Measurements from ENCODE around the gene LRRC4C.
"Not testable (repeated sequence)": the region's sequence is repeated elsewhere in the genome, so short reads cannot be mapped to it uniquely, and the experiment has no call there.

The LRRC4C gene

DNA sequence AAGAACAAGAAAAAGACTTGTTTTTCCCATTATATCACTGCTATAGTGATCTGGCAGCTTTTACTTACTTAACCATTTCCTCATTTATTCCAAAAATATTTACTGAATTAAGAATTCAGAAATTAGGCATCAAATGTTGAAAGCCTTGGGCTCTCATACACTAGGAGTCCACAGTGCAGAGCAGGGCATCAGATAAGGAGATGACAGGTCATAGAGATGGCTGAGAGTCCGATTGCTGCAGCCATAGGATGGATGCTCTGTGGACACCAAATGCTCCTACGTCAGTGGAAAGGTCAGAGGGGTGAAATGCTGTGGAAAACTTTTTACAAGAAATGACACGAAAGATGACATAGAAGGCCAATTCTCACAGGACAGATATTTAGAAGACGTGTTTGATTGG, 771.1 kb downstream of the LRRC4C start:
- DNase-seq (ENCODE audit: low spot score): no peak

DNA sequence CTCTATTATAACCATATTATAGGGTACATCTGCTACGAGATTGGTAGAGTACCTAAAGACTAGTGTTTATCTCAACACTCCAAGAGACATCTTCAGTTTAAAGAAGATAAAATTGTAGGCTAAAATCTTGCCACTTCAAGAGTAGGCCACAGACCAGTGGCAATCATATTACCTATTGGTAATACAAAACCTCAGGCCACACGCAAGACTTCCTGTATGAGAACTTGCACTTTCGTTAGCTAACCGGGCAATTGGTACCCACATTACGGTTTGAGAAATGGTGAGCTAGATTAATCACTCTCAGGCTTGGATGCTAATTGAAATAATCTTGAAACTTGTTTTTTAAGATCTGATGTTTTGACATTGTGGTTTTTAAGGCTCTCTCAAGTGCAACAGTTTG, 772.7 kb downstream of the LRRC4C start:
- DNase-seq (ENCODE audit: low spot score): no peak

DNA sequence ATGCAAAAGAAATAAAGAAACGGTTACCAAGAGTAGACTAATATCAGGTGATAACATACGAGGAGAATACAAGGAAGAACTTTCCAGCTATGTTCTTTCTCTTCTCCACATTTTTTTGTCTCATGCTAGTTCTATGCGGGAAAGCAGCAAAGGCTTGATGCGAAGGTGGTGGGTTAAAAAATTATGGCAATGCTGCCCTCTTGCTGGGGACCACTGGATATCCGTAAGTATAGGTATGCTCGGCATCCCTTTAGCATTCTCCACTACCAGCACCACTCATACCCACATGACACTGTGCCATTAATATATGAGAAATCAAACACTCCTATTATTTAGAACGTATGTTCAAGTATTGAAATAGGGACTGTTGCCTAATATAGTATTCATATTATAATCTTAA, 776.4 kb downstream of the LRRC4C start:
- DNase-seq (ENCODE audit: low spot score): no peak

DNA sequence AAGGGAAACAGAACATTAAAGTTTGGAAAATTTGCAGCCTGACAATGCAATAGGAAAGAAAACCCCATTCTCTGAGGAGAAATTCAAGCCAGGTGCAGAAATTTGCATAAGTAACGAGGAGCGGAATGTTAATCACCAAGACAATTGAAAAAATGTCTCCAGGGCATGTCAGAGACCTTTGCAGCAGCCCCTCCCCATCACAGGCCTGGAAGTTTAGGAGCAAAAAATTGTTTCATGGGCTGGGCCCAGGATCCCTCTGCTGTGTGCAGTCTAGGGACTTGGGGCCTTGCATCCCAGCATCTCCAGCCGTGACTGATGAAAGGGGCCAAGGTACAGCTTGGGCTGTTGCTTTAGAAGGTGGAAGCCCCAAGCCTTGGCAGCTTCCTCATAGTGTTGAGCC, 780.2 kb downstream of the LRRC4C start:
- no peak for DNase-seq (ENCODE audit: low spot score)

DNA sequence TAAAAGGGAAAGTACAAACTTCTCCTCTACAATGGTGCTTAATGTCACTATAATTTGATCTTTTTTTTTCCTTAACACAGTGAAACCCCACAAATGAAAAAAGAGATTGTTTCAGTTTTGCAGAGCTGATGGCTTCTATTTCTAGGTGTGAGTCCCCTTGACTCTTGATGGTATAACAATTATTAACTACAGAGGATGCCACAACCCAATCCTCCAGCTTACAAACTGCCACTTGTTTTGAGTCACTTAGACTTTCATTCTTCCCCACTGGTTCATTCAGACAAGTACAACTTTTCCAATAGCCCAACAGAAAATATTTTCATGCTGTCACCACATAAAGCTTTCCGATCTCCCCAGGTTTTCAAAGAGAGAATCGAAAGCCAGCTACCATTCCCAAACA, 812.2 kb downstream of the LRRC4C start:
- DNase-seq (ENCODE audit: low spot score): no peak

DNA sequence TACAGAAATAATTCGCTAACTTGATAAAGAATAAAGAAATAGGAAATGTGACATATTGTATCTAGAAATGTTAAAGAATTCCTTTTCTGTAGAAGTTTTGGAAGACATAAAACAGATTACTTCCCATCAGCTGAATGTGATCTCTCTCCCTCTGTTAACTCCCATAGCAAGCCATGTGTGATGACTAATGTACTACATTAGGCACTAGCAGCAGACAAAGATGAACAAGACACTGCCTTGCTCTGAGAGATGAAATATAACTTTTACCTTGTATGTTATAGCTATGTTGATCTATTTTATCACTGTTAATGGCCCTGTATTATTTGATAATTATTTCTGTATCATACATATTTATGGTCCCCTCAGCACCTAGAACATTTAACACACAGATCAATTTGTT, 817.2 kb downstream of the LRRC4C start:
- no peak for DNase-seq (ENCODE audit: low spot score)

DNA sequence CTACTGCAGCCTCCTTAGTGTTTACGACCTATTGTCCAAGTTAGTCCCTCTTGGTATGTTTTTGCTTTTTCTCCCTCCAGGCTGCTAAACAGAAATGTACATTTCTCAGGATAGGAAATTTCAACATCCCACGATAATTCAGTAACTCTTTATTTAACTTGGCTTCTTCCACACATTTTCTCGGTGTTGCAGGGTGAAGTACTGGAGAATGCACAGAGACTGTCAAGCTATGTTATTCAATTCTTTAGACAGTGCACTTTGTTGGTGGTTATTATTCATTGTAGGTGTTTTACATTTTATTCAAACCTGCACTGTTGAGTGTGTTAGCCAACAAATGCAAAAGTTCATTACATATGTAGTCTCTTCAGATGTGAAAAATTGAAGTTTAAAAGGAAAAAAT, 839.8 kb downstream of the LRRC4C start:
- DNase-seq (ENCODE audit: low spot score): no peak

DNA sequence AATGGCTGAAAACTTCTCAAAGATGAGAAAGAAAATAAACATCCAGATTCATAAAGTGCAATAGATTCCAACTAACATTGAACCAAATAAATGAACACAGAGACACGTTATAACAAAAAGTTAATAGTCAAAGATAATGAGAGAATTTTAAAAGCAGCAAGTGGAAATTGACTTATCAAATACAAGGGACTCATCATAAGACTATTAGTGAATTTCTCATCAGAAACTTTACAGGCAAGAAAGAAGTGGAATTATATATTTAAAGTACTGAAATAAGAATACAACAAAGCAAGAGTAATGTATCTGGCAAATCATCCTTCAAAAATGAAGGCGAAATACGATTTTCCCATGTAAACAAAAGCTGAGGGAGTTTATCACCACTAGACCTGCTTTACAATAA, 852.7 kb downstream of the LRRC4C start:
- DNase-seq (ENCODE audit: low spot score): no peak

DNA sequence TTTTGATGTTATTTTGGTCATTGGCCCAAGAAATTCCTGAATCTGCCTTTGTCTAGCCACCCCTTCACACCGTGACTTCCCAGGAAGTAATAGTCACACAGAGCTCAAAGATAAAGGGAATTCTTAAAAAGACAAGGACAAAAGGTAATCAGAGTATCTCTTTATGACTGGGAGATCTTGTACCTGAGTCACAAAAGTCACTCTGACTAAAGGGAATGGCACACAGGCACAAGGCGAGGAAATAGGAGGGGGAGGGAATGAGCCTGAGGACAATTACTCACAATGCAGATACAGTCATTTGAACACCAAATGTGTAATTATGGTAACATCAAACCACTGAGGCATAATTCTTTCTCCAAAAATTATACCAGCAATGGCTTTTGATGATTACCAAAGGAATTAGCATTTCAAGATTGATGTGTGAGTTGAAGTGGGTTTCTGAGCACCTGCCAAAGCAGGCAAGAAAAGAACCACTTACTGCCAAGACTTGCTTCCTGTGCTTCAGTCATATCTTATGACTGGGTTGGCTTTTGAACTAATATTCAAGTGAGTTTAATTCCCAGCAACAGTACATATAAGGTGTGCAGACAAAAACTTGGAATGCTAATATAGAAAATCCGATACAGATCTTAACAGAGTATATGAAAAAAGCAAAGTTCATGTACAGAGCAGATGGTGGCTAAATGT, 856.4 kb downstream of the LRRC4C start:
- DNase-seq (ENCODE audit: low spot score): no peak

DNA sequence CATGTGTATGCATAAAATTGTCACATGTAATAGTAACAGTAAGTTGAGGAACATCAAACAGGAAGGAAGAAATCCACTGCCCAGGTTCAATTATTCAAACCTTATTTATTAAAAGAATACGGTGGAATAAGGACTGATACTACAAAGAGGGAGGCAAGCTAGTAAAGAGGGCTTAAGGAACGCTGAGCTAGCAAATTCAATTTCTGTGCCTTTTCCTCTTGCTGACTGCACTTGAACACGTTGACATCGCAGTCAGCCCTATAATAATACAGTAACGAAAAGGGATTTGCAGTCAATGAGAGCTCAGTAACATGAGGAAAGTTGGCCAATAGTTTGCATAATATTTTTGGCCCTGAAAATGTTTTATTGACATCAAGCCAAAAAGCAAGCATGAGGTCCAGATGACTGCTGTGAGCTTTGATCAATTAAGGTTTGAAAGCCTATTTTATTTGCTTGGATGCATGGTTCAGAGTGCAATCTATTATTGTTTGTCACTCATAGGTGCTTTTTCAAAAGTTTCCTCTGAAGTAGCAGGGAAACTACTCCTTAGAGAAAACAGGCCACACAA, 861.8 kb downstream of the LRRC4C start:
- DNase-seq (ENCODE audit: low spot score): no peak

DNA sequence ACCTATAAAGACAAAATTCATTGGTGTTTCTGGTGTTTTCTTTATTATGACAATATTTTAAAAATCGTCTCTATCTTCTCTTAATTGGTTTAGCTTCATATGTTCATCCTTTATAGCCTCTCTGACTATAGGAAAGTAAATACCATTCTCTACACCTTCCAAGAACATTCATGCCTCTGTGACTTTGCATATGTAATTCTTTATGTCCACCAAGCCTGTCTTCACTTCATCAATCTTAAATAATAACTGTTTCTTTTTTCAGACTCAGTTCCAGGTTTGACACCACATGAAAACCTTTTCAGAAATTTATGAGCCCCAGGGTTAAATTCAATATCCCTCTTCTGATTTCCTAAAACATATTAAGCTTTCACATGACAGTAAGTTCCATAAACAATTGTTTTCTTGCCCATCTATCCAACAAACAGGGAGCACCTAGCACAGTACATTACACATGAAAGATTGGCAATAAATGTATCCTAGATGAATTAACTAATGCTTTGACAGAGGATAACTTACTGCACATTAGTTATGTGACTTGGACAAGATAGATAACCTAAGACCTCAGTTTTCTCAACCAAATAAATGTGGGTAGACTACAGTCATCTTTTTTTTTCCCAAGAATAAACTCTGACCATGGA, 886.1 kb downstream of the LRRC4C start:
- DNase-seq (ENCODE audit: low spot score): no peak

DNA sequence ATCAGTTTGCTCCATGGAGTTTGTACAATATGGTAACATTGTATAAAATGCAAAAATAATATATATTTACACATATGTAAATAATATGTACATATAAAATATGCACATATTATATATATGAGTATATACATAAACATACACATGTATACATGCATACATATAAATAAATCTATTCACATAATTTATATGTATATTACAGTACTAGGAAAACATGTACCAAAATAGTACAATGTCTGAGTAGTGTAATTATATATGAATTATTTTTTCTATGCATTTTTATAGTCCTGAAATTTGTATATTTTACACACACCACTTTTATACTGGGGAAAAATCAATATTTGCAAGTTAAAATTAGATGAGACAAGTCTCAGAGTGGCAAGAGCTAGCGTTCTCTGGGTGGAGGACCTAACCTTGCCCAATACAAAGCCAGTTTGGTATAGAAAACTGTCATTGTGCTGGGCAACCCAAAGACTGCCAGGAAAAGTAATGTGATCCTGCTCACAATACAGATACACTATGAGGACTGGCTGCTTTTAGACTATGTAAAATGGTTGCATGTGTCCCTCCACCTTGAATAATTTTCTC, 889.4 kb downstream of the LRRC4C start:
- DNase-seq (ENCODE audit: low spot score): no peak

DNA sequence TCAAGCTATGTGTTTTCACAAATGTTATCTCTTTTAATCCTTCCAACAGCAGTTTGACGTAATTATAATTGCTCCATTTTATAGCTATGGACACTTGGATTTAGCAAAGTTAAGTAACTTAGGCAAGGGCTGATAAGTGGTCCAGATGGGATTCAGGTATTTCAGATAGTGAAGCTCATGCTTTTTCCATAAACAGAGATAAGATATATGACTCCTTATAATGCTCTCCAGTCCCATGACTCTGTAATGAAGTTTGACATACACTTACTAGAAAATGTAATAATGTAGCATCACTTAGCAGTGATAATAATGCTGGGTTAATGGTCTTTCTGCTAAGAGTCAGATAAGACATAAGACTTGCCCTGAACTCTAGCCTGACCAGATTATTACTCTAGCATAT, 892.1 kb downstream of the LRRC4C start:
- DNase-seq (ENCODE audit: low spot score): no peak

DNA sequence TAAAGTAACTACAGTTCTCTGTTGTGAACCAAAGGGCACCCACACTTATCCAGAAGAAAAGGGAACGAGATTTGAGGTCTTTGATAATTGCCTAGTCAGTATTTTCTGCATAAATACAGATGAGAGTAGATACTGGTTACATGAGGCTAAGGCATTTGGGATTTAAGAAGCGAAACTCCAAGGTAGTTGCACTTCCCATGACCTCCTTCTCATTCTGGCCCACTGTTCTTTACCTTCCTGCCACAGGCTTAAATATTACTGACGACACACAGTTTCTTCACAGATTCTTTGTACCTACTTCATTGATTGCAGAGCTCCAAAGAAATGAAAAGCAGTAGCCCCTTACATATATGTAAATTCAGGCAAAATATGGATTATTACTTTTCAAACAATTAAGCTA, 915.3 kb downstream of the LRRC4C start:
- no peak for DNase-seq (ENCODE audit: low spot score)

DNA sequence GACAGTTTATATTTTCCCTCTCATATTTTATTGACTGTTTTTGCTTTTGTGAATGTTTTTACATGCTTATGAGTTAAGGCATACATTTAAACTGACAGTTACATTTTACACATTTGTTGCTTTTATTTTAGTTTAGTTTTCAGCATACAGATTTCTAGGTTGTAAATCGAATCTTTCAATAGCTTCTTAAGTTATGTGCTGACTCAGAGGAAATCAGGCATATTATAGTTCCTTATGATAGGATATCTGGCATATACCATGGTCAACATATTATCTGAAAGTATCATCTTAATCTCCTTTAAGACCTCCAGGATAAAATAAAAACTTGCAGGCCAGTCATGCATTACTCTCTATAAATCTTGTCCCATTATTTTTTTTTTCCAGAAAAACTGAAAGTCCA, 916.6 kb downstream of the LRRC4C start:
- DNase-seq (ENCODE audit: low spot score): no peak

DNA sequence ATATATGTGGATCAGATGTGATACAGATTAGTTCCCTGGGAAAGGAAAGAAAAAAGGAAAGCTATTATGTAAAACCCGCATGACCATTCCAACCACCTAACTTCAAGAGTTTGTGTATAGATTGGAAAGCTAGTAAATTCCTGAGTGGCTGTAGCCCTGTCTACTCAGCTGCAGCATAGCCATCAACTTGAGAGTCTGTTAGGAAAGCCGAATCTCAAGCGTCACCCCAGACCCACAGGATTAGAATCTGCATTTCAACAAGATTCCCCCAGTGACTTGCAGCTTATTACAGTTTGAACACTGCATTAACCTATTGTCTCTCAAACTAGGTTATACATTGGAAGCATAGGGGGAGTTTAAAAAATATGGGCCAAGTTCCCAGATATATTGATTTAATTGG, 921.7 kb downstream of the LRRC4C start:
- no peak for DNase-seq (ENCODE audit: low spot score)

DNA sequence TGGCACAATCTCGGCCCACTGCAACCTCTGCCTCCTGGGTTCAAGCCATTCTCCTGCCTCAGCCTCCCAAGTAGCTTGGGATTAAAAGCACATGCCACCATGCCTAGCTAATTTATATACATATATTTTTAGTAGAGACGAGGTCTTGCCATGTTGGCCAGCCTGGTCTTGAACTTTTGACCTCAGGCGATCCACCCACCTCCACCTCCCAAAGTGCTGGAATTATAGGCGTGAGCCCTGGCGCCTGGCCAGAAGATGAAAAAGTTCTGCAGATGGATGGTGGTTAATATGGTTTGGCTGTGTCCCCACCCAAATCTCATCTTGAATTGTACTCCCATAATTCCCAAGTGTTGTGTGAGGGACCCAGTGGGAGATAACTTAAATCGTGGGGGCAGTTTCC, 937.4 kb downstream of the LRRC4C start:
- not testable (repeated sequence) for DNase-seq (ENCODE audit: low spot score)

DNA sequence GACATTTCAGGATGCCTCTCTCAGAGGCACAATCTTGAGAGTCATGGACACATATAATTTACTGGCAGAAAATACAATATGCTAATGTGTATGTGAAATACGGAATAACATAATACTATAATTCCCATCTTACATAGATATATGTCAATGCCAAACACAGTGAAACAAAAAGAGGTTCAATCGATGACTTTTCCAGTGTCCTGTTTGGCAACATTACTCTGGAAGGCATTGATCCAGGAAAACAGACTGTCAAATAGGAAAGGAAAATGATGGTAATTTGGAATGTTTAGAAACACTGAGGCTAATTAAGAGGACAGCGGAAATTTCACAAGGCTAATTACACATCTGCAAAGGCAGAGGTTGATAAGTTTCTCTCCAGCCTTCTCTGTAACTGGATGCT, 942.3 kb downstream of the LRRC4C start:
- DNase-seq (ENCODE audit: low spot score): no peak

DNA sequence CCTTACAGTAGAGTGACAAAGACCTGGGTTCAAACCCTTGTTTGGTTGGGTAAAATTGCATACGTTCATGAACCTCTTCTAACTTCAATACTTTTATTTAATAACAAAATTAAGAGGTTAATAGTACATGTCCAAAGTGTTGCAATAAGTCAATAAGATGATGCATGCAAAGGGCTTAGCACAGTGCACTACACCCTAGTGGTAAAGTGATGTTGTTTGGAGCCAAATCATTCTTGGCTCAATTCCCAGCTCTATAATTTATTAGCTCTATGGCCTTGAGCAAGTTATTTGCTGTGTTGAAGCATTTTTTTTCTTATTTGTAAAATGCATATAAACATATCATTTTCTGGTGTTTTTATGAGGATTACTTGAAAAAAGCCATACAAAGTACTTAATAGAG, 945.3 kb downstream of the LRRC4C start:
- no peak for DNase-seq (ENCODE audit: low spot score)

DNA sequence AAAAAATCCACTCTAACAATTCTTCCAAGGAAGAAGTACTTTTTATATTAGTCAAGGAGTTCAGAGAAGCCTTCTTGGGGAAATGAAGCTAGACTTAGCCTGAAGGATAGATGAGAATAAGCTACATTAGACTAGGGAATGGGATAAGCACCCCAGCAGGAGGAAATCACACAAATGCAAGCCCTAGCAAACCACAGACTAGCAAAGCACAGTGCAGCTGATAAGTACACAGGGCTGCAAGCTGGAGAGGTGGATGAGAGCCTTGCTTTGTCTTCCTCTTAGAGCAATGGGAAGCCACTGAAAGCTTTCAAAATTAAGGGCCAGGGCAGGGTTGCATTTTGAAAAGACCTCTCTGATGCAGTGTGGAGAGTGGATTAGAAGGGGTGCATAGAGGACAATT, 946.2 kb downstream of the LRRC4C start:
- no peak for DNase-seq (ENCODE audit: low spot score)

DNA sequence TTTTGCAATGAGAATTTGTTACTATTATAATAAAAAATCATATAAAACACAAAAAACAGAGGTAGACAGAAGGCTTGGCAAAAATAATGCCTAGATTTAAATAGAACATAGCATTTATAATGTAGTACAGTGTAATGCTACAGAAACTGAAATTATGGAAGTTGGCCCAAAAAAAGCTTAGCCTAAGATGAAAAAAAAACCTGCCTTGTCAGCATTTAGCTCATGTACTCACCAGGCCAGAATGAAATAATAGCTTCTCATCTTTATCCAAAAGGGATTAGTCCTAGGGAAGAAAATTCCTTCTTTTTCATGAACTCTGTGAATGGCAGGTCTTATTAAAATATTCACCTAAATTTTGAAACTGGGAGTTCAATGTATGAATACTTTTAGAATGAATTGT, 951.1 kb downstream of the LRRC4C start:
- DNase-seq (ENCODE audit: low spot score): no peak

DNA sequence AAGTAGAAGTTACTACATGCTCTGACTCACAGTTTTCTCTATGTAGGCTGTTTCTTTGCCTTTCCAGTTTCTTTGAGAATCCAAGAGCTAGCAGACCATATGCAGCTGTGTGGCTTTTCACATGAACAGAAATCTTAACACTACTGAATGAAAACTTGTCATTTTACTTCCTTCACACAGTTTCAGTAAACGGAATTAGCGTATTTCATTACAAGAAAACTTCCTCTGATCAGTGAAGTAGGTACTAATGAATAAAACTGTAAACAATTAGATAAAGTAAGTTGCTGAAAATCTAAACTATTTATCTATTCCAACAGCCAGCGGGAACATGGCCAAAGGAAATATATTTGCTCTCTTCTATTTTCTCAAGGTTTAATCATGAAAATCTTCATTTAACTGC, 953.2 kb downstream of the LRRC4C start:
- no peak for DNase-seq (ENCODE audit: low spot score)

DNA sequence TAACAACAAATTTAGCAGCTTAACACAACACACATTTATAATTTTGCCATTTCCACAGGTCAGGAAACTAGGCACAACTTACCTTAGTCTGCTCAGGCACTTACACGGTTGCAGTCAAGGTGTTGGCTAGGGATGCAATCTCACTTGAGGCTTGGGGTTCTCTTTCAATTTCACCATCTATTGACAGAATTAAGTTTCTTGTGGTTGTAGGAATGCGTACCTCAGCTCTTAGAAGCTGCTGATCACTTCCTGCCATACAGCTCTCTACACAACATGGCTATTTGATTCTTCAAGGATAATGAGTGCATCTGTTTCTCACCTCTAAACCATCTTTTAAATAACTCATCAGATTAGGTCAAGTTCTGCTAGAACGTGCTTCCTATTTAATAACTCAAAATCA, 968.1 kb downstream of the LRRC4C start:
- no peak for DNase-seq (ENCODE audit: low spot score)

DNA sequence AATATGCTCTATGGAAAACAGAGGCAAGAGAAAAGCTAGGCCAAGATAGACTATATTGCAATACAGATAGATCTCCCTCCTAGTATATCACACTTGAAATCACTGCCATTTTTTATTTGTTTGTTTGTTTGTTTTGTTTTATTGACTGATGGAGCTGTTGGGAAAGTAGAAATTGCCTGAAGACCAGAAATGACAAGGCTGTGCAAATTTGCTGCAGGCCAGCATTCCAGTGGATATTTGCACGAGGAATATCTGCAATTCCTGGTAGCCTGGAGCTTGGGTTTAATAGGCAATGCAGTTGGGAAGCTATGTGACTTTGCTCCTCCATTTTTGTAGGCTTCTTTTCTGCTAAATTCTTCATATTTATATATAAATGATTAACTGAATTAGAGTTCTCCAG, 991.7 kb downstream of the LRRC4C start:
- DNase-seq (ENCODE audit: low spot score): no peak
